ENCODE results near the gene ALDH3B1.
"Not testable (repeated sequence)": the region's sequence is repeated elsewhere in the genome, so short reads cannot be mapped to it uniquely, and the experiment has no call there.

- not testable (repeated sequence) for TF ChIP-seq CTCF (conservative IDR thresholded peaks at IDR 0.05); ZFX (IDR thresholded peaks at IDR 0.05)
Measured at GRCh38 chr11:67985302-67985701, 24.8 kb upstream of the ALDH3B1 start.
